Measurements from ENCODE around the gene LINGO1. TPM values are rescaled to one million over a fixed set of nuclear protein-coding genes. Genes with fewer than 3 reads are reported as not detected.

Gene LINGO1
- polyA plus RNA-seq, 3 donors: not detected

- intact Hi-C loops (cut with micrococcal nuclease): no loop called here
- no peaks in the 10 kb centered on the region for H3K9me3 ChIP-seq (replicated peaks in 1 of 2; ENCODE audit: control insufficient read depth in 1 of 2, insufficient read depth in 1 of 2, low read length in 2 of 2)
- Mint-ChIP-seq H3K9me3 (no peaks in the 10 kb centered on the region), H3K4me3 (no peak overlapping the region), H3K27me3 (ENCODE audit: low read depth in 3 of 3) (peaks cover 6 to 12% (median 10%) of the 10 kb centered on the region in 3 donors), H3K27ac (no peak overlapping the region), H3K36me3 (no peaks in the 10 kb centered on the region), H3K4me1 (no peaks in the 10 kb centered on the region)
- H3K4me2 ChIP-seq (replicated peaks; ENCODE audit: extremely low read depth, low read length, poor library complexity, severe bottlenecking): no peak overlapping the region
- no peak overlapping the region for H3K27ac ChIP-seq (ENCODE audit: low read depth in 1 of 2, low read length in 2 of 2)
- no peaks in the 10 kb centered on the region for H3K79me2 ChIP-seq (ENCODE audit: insufficient read depth, low read length)
- no peak overlapping the region for H3K4me3 ChIP-seq (replicated peaks in 1 of 3; ENCODE audit: low read depth in 2 of 3, low read length in 3 of 3)
- H3K36me3 ChIP-seq (replicated peaks in 1 of 2; ENCODE audit: control insufficient read depth in 1 of 2, insufficient read depth in 2 of 2, low read length in 2 of 2): no peaks in the 10 kb centered on the region
- H3K9ac ChIP-seq (ENCODE audit: insufficient read depth, low read length, poor library complexity, severe bottlenecking): no peak overlapping the region
- no peak overlapping the region for H2AFZ ChIP-seq (ENCODE audit: insufficient read depth, low read depth, low read length, poor library complexity, severe bottlenecking)
- no peaks in the 10 kb centered on the region for H4K20me1 ChIP-seq (ENCODE audit: insufficient read depth, low read length)
- no peak for TF ChIP-seq CTCF (IDR thresholded peaks at IDR 0.05)
- DNase-seq: no peak
- 83% methylated on average over 4 of the region's 14 CpGs for WGBS (ENCODE audit: insufficient coverage)
- H3K27me3 ChIP-seq (ENCODE audit: control insufficient read depth in 2 of 2, insufficient read depth in 2 of 2, low read length in 2 of 2): no peaks in the 10 kb centered on the region
- no peaks in the 10 kb centered on the region for H3K4me1 ChIP-seq (ENCODE audit: control insufficient read depth in 1 of 2, insufficient read depth in 2 of 2, low read length in 2 of 2)
These were observed 12.0 kb upstream of the LINGO1 start for GRCh38 chr15:77644543-77645247.

- Mint-ChIP-seq H3K27me3 (ENCODE audit: low read depth in 3 of 3) (peaks cover 6 to 13% (median 9%) of the 10 kb centered on the region in 3 donors), H3K4me1 (no peaks in the 10 kb centered on the region), H3K4me3 (no peak overlapping the region), H3K27ac (no peak overlapping the region), H3K9me3 (peaks cover 0 to 1% (median 0%) of the 10 kb centered on the region in 7 donors), H3K36me3 (no peaks in the 10 kb centered on the region)
- Histone ChIP-seq H3K27me3 (ENCODE audit: control insufficient read depth in 2 of 2, insufficient read depth in 2 of 2, low read length in 2 of 2) (no peaks in the 10 kb centered on the region), H3K9ac (ENCODE audit: insufficient read depth, low read length, poor library complexity, severe bottlenecking) (no peak overlapping the region), H3K4me2 (replicated peaks; ENCODE audit: extremely low read depth, low read length, poor library complexity, severe bottlenecking) (no peak overlapping the region), H4K20me1 (ENCODE audit: insufficient read depth, low read length) (no peaks in the 10 kb centered on the region), H3K27ac (ENCODE audit: low read depth in 1 of 2, low read length in 2 of 2) (no peak overlapping the region), H3K9me3 (replicated peaks in 1 of 2; ENCODE audit: control insufficient read depth in 1 of 2, insufficient read depth in 1 of 2, low read length in 2 of 2) (no peaks in the 10 kb centered on the region), H3K36me3 (replicated peaks in 1 of 2; ENCODE audit: control insufficient read depth in 1 of 2, insufficient read depth in 2 of 2, low read length in 2 of 2) (no peaks in the 10 kb centered on the region), H3K79me2 (ENCODE audit: insufficient read depth, low read length) (no peaks in the 10 kb centered on the region), H2AFZ (ENCODE audit: insufficient read depth, low read depth, low read length, poor library complexity, severe bottlenecking) (no peak overlapping the region), H3K4me3 (replicated peaks in 1 of 3; ENCODE audit: low read depth in 2 of 3, low read length in 3 of 3) (no peak overlapping the region), H3K4me1 (ENCODE audit: control insufficient read depth in 1 of 2, insufficient read depth in 2 of 2, low read length in 2 of 2) (no peaks in the 10 kb centered on the region)
- DNase-seq: no peak
- TF ChIP-seq CTCF (IDR thresholded peaks at IDR 0.05): no peak
- 95% methylated on average over 10 of the region's 11 CpGs for WGBS (ENCODE audit: insufficient coverage)
- intact Hi-C loops (cut with micrococcal nuclease): no loop called here
These were observed 11.1 kb upstream of the LINGO1 start for GRCh38 chr15:77643764-77644163.

Data from CD14-positive monocyte (primary cell).